ENCODE measurements around the gene PRKRA.

PRKRA gene

DNA sequence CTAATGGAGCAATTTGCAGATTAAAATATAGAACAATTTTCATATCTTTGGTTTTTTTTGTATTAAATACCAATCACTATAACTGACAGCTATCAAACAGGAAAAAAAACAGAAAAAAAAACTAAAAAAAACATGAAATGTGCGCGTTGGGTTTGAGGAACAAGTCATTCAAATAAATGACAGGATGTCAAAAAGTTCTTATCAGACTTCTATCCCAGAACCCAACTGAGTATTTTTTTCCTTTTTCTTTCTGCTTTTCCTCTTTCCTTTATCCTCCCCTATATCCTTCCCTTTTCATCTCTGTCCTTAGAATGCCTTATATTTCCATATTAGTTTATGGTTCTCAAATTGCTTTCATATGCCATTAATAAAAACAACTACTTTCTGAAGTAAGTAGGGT is 14.3 kb downstream of the PRKRA start:
- no peaks in the 10 kb centered on the region for H3K27me3 ChIP-seq (ENCODE audit: control insufficient read depth, insufficient read depth, low read length)
- no peak overlapping the region for H3K4me3 ChIP-seq (ENCODE audit: low read depth, low read length)
- TF ChIP-seq, protein P1, sequence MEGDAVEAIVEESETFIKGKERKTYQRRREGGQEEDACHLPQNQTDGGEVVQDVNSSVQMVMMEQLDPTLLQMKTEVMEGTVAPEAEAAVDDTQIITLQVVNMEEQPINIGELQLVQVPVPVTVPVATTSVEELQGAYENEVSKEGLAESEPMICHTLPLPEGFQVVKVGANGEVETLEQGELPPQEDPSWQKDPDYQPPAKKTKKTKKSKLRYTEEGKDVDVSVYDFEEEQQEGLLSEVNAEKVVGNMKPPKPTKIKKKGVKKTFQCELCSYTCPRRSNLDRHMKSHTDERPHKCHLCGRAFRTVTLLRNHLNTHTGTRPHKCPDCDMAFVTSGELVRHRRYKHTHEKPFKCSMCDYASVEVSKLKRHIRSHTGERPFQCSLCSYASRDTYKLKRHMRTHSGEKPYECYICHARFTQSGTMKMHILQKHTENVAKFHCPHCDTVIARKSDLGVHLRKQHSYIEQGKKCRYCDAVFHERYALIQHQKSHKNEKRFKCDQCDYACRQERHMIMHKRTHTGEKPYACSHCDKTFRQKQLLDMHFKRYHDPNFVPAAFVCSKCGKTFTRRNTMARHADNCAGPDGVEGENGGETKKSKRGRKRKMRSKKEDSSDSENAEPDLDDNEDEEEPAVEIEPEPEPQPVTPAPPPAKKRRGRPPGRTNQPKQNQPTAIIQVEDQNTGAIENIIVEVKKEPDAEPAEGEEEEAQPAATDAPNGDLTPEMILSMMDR (IDR thresholded peaks at IDR 0.05): no peak
- H3K36me3 ChIP-seq (ENCODE audit: control insufficient read depth, insufficient read depth, low read length): no peaks in the 10 kb centered on the region
- H3K4me1 ChIP-seq: no peaks in the 10 kb centered on the region
- H2AFZ ChIP-seq: no peak overlapping the region
- H3K27ac ChIP-seq: no peak overlapping the region
- H3K79me2 ChIP-seq: no peaks in the 10 kb centered on the region
- H3K9ac ChIP-seq: no peak overlapping the region
- H3K9me3 ChIP-seq (ENCODE audit: control insufficient read depth, low read length): no peaks in the 10 kb centered on the region
- H3K4me2 ChIP-seq (ENCODE audit: low read length): no peak overlapping the region

DNA sequence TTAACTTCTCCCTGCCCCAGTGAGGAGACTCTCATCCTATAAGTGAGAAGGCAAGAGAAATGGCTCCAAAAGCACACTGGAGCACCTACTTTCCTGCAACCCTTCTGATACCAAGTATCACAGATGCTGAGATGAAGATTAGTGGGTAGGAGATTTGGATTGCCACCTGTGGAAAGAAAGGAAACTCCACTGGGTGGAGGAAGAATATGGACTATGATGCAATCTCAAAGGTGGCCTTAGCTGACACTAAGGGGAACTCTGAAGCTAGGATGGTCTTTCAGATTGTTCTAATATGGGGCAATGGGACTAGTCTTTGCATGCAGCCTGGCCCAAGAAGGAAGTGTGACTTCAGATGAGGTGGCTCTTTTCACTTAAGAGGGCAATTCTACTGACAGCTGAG is 21.6 kb downstream of the PRKRA start:
- Histone ChIP-seq H3K9me3 (ENCODE audit: control insufficient read depth, low read length) (no peaks in the 10 kb centered on the region), H3K36me3 (ENCODE audit: control insufficient read depth, insufficient read depth, low read length) (no peaks in the 10 kb centered on the region), H3K4me1 (no peaks in the 10 kb centered on the region), H2AFZ (no peak overlapping the region), H3K4me2 (ENCODE audit: low read length) (no peak overlapping the region), H3K4me3 (ENCODE audit: low read depth, low read length) (no peak overlapping the region), H3K79me2 (no peaks in the 10 kb centered on the region), H3K27me3 (ENCODE audit: control insufficient read depth, insufficient read depth, low read length) (no peaks in the 10 kb centered on the region), H3K9ac (no peak overlapping the region), H3K27ac (no peak overlapping the region)
- TF ChIP-seq, protein P1 (IDR thresholded peaks at IDR 0.05): no peak

DNA sequence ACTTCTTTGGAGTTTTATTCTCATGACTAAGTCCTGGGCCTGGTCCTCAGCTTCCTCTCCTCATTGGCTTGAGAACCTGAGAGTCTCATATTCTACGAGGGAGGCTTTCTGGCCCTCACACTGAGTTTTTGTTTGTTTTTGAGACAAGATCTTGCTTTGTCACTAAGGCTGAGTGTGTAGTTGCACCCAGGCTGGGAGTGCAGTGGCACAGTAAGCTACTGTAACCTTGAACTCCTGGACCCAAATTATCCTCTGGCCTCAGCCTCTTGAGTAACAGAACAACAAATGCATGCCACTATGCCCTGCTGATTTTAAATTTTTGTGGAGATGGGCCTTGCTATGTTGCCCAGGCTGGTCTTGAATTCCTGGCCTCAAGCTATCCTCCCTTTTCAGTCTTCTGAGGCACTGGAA is 22.6 kb downstream of the PRKRA start:
- H3K9ac ChIP-seq: no peak overlapping the region
- H3K4me1 ChIP-seq: no peaks in the 10 kb centered on the region
- H3K4me3 ChIP-seq (ENCODE audit: low read depth, low read length): no peak overlapping the region
- no peaks in the 10 kb centered on the region for H3K9me3 ChIP-seq (ENCODE audit: control insufficient read depth, low read length)
- H3K79me2 ChIP-seq: no peaks in the 10 kb centered on the region
- H3K27ac ChIP-seq: no peak overlapping the region
- no peaks in the 10 kb centered on the region for H3K27me3 ChIP-seq (ENCODE audit: control insufficient read depth, insufficient read depth, low read length)
- TF ChIP-seq, protein P1 (IDR thresholded peaks at IDR 0.05): no peak
- H2AFZ ChIP-seq: no peak overlapping the region
- no peaks in the 10 kb centered on the region for H3K36me3 ChIP-seq (ENCODE audit: control insufficient read depth, insufficient read depth, low read length)
- H3K4me2 ChIP-seq (ENCODE audit: low read length): no peak overlapping the region

DNA sequence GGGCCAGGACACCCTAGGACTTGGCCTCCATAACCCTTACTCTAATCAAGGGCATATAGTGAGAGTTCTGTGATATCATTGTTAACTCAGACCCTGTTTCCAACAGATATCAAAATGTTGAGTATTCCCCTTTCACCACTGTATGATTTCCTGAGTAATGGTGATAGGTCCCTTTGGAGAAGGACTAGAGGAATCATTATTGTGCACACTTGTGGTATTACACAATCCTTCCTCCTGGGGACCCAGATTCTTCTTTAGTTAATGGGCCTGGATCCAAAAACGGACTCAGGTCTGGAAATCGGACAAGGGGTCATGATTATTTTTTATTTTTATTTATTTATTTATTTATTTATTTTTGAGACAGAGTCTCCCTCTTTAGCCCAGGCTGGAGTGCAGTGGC is 23.5 kb downstream of the PRKRA start:
- no peak overlapping the region for H3K4me3 ChIP-seq (ENCODE audit: low read depth, low read length)
- H2AFZ ChIP-seq: no peak overlapping the region
- H3K4me1 ChIP-seq: no peaks in the 10 kb centered on the region
- no peaks in the 10 kb centered on the region for H3K79me2 ChIP-seq
- H3K36me3 ChIP-seq (ENCODE audit: control insufficient read depth, insufficient read depth, low read length): no peaks in the 10 kb centered on the region
- no peak overlapping the region for H3K4me2 ChIP-seq (ENCODE audit: low read length)
- no peak overlapping the region for H3K9ac ChIP-seq
- H3K27ac ChIP-seq: no peak overlapping the region
- TF ChIP-seq, protein P1 (IDR thresholded peaks at IDR 0.05): no peak
- H3K9me3 ChIP-seq (ENCODE audit: control insufficient read depth, low read length): no peaks in the 10 kb centered on the region
- H3K27me3 ChIP-seq (ENCODE audit: control insufficient read depth, insufficient read depth, low read length): no peaks in the 10 kb centered on the region

DNA sequence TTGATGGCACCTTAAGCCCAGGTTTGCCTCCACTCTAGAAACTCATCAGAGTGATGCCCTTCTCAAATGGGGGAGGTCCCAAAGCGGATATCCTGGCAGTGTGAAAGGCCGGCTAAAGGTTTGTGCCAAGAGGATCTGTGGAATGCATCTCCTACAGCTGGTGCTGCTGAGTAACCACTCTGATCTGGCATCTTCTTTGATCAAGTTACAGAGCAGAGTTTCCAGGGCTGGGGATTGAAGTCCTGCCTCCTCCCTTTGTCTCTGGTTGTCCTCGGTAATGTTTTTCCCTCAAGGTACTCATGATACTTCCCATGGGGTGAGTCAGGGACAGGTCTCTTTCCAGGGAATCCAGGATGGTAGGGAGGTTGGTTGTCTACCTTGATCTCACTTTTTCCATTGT is 24.6 kb downstream of the PRKRA start:
- Histone ChIP-seq H3K79me2 (no peaks in the 10 kb centered on the region), H3K4me1 (no peaks in the 10 kb centered on the region), H3K4me3 (ENCODE audit: low read depth, low read length) (no peak overlapping the region), H3K9me3 (ENCODE audit: control insufficient read depth, low read length) (no peaks in the 10 kb centered on the region), H3K27ac (no peak overlapping the region), H3K36me3 (ENCODE audit: control insufficient read depth, insufficient read depth, low read length) (no peaks in the 10 kb centered on the region), H3K4me2 (ENCODE audit: low read length) (no peak overlapping the region), H2AFZ (no peak overlapping the region), H3K9ac (no peak overlapping the region), H3K27me3 (ENCODE audit: control insufficient read depth, insufficient read depth, low read length) (no peaks in the 10 kb centered on the region)
- TF ChIP-seq, protein P1 (IDR thresholded peaks at IDR 0.05): no peak

Data from parathyroid adenoma (tissue), 2 donors.